Gastrocnemius medialis (tissue), 4 donors: ENCODE measurements around the gene YLPM1.

Source experiments
- POLR2A ChIP-seq, 2 donors: fragments of 450-650 bp; IDR thresholded peaks; one replicate each; pipeline ENCODE4 v1.6.1; 2017; ENCODE audit warnings: antibody characterized with exemption in 2 of 2, mild to moderate bottlenecking in 2 of 2, moderate library complexity in 2 of 2
- TF ChIP-seq, protein P1 (sequence below), 5 experiments: fragments of 450-650 bp in 3 of 5; fragments of 200-600 bp in 2 of 5; sonication (generic) in 2 of 5; IDR thresholded peaks in 4 of 5; conservative IDR thresholded peaks in 1 of 5; 1 replicate in 4 of 5; 2 replicates in 1 of 5; pipeline ENCODE4 v1.5.1; 2016 to 2019; ENCODE audit warnings: antibody characterized with exemption in 5 of 5, mild to moderate bottlenecking in 3 of 5, moderate library complexity in 3 of 5

DNA sequence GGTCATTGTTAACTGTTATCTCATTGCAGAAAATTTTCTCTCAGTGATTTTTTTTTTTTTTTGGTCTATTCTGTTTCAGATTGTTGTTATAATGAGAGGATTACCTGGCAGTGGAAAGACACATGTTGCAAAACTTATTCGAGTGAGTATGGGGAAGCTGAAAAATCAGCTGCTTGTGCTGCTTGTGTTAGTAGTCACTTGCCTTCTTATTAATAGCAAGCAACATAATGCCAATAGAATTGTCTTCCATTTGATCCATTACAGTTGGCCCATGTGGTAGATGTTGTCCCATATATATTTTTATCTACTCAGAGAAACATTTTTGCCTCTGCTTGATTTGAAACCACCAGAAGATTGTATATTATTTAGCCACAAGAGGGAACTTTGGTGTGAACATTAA is 53.0 kb downstream of the YLPM1 start:
- no peak for TF ChIP-seq POLR2A (IDR thresholded peaks at IDR 0.05)
- TF ChIP-seq, protein P1, sequence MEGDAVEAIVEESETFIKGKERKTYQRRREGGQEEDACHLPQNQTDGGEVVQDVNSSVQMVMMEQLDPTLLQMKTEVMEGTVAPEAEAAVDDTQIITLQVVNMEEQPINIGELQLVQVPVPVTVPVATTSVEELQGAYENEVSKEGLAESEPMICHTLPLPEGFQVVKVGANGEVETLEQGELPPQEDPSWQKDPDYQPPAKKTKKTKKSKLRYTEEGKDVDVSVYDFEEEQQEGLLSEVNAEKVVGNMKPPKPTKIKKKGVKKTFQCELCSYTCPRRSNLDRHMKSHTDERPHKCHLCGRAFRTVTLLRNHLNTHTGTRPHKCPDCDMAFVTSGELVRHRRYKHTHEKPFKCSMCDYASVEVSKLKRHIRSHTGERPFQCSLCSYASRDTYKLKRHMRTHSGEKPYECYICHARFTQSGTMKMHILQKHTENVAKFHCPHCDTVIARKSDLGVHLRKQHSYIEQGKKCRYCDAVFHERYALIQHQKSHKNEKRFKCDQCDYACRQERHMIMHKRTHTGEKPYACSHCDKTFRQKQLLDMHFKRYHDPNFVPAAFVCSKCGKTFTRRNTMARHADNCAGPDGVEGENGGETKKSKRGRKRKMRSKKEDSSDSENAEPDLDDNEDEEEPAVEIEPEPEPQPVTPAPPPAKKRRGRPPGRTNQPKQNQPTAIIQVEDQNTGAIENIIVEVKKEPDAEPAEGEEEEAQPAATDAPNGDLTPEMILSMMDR (IDR thresholded peaks at IDR 0.05 in 4 of 5, conservative IDR thresholded peaks at IDR 0.05 in 1 of 5) = no peak
